ENCODE data around the gene OR2L8.

DNA sequence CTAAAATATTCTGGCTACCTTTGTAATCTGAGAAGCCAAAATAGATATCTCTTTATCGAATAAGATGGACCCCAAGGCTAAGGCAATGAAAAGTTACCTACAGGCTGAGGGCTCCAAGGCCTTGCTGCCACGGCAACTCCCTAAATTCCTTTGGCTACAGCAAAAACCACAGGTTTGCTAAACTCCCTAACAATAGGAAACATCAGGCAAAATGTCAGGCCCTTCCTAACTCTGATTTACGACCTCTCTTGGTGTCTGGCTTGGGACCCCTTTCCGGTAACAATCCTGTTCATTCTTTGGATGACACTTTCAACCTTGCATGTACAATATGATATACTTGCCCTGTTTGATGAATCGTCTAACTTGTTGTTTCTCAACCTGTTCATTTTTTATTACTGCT lies 39.9 kb upstream of the OR2L8 start:
- no peak for TF ChIP-seq CTCF (IDR thresholded peaks at IDR 0.05)
- TF ChIP-seq EZH2 (IDR thresholded peaks at IDR 0.05; ENCODE audit: borderline replicate concordance, insufficient read depth, low read depth, low read length, poor library complexity, severe bottlenecking): no peak
